ENCODE measurements around the gene RALA.

DNA sequence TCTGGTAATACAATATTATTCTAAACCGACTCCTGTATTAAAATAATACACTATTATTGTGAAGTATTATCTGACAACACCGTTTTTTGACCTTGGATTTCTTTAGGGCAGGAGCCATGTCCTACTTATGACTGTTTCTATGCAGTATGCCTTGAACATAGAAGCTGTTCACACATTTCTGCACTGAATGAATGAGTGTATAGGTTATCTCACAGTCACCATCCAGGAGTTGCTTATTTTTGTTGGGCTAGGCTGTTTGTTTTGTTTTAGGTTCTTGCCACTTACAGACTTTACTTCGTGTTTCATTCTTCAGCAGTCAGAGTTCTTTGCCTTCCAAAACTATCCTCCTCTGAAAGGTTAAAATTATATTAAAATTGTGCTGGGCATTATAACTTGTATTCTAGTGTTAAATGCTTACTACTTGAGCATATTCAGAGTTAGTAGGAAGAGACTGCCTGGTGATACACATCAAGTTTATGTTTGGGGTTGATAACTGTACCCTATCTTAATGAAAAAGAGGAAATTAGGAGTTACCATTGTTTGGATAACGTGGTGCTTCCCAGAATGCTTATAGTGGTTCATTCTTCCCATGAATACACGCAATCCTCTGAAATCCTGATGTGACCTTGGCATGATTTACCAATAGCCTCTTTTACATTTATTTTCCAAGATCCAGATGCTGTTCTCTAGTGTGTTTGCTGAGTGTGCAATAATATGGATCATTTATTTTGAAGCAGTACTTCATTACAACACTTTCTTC lies 1.7 kb downstream of the RALA start:
- TF ChIP-seq CTCF (IDR thresholded peaks at IDR 0.05) (no peak), ZFX (IDR thresholded peaks at IDR 0.05; ENCODE audit: borderline replicate concordance) (no peak)

All from 22Rv1 (cell line).